Type B pancreatic cell (in vitro differentiated cells): ENCODE data around the gene ESRP2. TPM values are rescaled to one million over a fixed set of nuclear protein-coding genes. Genes with fewer than 3 reads are reported as not detected.

Source experiments
- DNase-seq: peaks from one replicate; pipeline ENCODE4 v3.0.0; 2021; ENCODE audit warnings: mixed read lengths; ENCODE audit not compliant: unreplicated experiment; ENCODE audit errors: extremely low spot score
- H3K27ac Mint-ChIP-seq: 2 replicates; pipeline ENCODE4 v1.8.0; 2021; ENCODE audit warnings: mild to moderate bottlenecking, mixed read lengths
- H3K27me3 Mint-ChIP-seq: 2 replicates; pipeline ENCODE4 v1.8.0; 2021; ENCODE audit warnings: mixed read lengths
- H3K36me3 Mint-ChIP-seq: 2 replicates; pipeline ENCODE4 v1.8.0; 2021; ENCODE audit warnings: mixed read lengths
- H3K4me1 Mint-ChIP-seq: one replicate; pipeline ENCODE4 v1.8.0; 2021; ENCODE audit warnings: mixed read lengths; ENCODE audit not compliant: unreplicated experiment
- H3K4me3 Mint-ChIP-seq: 2 replicates; pipeline ENCODE4 v1.8.0; 2021; ENCODE audit warnings: mild to moderate bottlenecking, mixed read lengths
- H3K9me3 Mint-ChIP-seq: 2 replicates; pipeline ENCODE4 v1.8.0; 2021; ENCODE audit warnings: mixed read lengths
- CTCF ChIP-seq: fragments of 200-600 bp; sonication (generic); conservative IDR thresholded peaks from 2 replicates; pipeline ENCODE4 v1.5.0; 2021; ENCODE audit warnings: antibody characterized with exemption, mild to moderate bottlenecking
- total RNA-seq: library from RNA; stranded (reverse); gene quantifications from 2 replicates; pipeline ENCODE4 v1.2.1, GENCODE V29; 2021; ENCODE audit warnings: low replicate concordance

ESRP2 gene
- total RNA-seq, 1 donor from 2014 or later: 65.6 TPM

DNA sequence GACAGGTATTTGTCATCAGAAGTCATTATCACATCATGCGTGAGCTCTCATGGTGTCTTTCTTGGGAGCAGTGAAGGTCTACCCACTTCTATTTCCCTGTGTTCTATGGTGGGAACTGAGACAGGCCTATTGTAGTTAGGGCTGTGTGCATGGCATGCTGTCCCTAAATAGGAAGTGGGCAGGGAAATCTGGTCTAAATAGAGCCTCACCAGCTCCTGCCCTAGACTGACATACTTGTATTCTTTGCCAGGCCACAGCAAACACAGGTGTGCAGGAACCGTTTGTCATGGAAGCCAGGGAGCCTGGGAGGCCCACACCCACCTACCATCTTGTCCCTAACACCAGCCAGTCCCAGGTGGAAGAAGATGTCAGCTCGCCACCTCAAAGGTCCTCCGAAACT lies 38.5 kb upstream of the ESRP2 start:
- H3K9me3 Mint-ChIP-seq: no peaks in the 10 kb centered on the region
- no peak for DNase-seq
- no peaks in the 10 kb centered on the region for H3K27me3 Mint-ChIP-seq
- H3K27ac Mint-ChIP-seq: no peak overlapping the region
- H3K4me3 Mint-ChIP-seq: no peak overlapping the region
- H3K36me3 Mint-ChIP-seq: peaks cover 4% of the 10 kb centered on the region
- TF ChIP-seq CTCF: no peak
- peaks cover 8% of the 10 kb centered on the region for H3K4me1 Mint-ChIP-seq

DNA sequence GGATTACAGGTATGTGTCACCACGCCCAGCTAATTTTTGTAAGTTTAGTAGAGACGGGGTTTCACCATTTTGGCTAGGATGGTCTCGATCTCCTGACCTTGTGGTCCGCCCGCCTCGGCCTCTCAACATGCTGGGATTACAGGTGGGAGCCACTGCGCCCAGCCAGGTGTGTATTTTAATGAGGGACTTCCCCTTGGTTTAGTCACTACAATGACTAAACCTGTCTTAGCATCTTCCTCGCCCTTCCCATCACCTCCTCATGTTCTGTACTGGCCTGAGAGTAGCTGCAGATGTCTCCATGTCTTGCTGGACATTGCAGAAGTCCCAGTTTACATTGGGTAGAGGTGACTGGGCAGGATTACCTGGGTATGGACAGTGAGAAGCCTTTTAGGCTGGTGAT lies 38.0 kb upstream of the ESRP2 start:
- Mint-ChIP-seq H3K4me3 (no peak overlapping the region), H3K9me3 (no peaks in the 10 kb centered on the region), H3K4me1 (peaks cover 14% of the 10 kb centered on the region), H3K27ac (no peak overlapping the region), H3K36me3 (peaks cover 4% of the 10 kb centered on the region), H3K27me3 (no peaks in the 10 kb centered on the region)
- DNase-seq: no peak
- TF ChIP-seq CTCF: no peak

GRCh38 chr16:68273459-68273858 lies 37.5 kb upstream of the ESRP2 start:
- DNase-seq: no peak
- no peak for TF ChIP-seq CTCF
- H3K4me3 Mint-ChIP-seq: no peak overlapping the region
- H3K4me1 Mint-ChIP-seq: peaks cover 14% of the 10 kb centered on the region
- peak overlapping the region; percentile 6 for H3K27ac Mint-ChIP-seq
- H3K9me3 Mint-ChIP-seq: no peaks in the 10 kb centered on the region
- H3K36me3 Mint-ChIP-seq: peaks cover 4% of the 10 kb centered on the region
- no peaks in the 10 kb centered on the region for H3K27me3 Mint-ChIP-seq

DNA sequence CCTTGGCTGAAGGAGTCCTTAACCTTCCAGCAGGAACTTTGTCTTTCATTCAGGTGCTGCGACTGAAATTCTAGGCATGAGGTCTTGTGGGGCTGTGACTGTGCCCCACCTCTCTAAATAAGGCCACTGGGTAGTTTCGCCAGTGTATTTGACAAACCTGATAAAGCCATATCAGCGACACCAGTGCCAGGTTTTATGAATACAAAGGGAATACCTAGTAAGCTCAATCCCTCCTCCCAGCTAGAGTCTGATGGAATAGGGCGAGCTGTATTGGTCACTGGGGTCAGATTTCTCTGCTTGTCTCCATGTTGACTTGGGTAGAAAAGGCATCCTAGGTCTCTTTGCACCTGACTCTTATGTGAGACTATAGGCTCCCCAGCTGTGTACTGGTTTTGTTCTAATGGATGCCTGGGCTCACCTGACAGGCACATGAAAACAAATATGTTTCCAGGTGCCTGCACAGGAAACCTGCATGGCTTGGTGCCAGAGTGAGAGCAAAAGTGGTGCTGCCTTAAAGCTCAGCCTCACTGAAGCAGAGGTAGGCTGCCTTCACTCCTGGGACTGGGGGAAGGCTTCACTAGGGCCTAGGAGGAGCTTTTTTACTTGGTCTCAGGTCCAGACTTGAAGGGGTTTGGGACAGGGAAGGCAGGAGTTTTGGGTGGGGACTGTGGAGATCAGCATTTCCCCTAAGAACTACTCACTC lies 36.7 kb upstream of the ESRP2 start:
- Mint-ChIP-seq H3K9me3 (no peaks in the 10 kb centered on the region), H3K27me3 (no peaks in the 10 kb centered on the region), H3K4me3 (no peak overlapping the region), H3K27ac (peak overlapping the region; percentile 26), H3K4me1 (peaks cover 21% of the 10 kb centered on the region), H3K36me3 (peaks cover 4% of the 10 kb centered on the region)
- DNase-seq: no peak
- no peak for TF ChIP-seq CTCF

- Mint-ChIP-seq H3K4me3 (no peak overlapping the region), H3K36me3 (peaks cover 4% of the 10 kb centered on the region), H3K27ac (no peak overlapping the region), H3K4me1 (peaks cover 21% of the 10 kb centered on the region), H3K27me3 (no peaks in the 10 kb centered on the region), H3K9me3 (no peaks in the 10 kb centered on the region)
- no peak for TF ChIP-seq CTCF
- no peak for DNase-seq
Observed at GRCh38 chr16:68270353-68270752, 34.4 kb upstream of the ESRP2 start.
